Activated CD4-positive, alpha-beta T cell treated with anti-CD3 and anti-CD28 coated beads, Interleukin-2, amount 50 U/mL, for 16 hours (primary cell): ENCODE measurements around the gene TYRP1.

ENCODE experiments used
- DNase-seq: peaks from one replicate; pipeline ENCODE4 v3.0.0-alpha.2; 2020

The TYRP1 gene

GRCh38 chr9:12698266-12698665 is 5.1 kb downstream of the TYRP1 start:
- no peak for DNase-seq

GRCh38 chr9:12698986-12699385 is 5.8 kb downstream of the TYRP1 start:
- DNase-seq: no peak

- DNase-seq: no peak
Observed at GRCh38 chr9:12699529-12699928, 6.3 kb downstream of the TYRP1 start.

GRCh38 chr9:12701126-12701525 is 7.9 kb downstream of the TYRP1 start:
- DNase-seq: no peak

GRCh38 chr9:12702160-12702758 is 9.1 kb downstream of the TYRP1 start:
- DNase-seq: no peak

GRCh38 chr9:12703996-12704395 is 10.8 kb downstream of the TYRP1 start:
- DNase-seq: no peak

GRCh38 chr9:12705738-12706391 is 12.7 kb downstream of the TYRP1 start:
- no peak for DNase-seq

- no peak for DNase-seq
Observed at GRCh38 chr9:12708562-12709298, 15.5 kb downstream of the TYRP1 start.

- DNase-seq: no peak
Observed at GRCh38 chr9:12712532-12712931, 19.3 kb downstream of the TYRP1 start.

- DNase-seq: no peak
Observed at GRCh38 chr9:12715268-12715667, 22.1 kb downstream of the TYRP1 start.

- DNase-seq: no peak
Observed at GRCh38 chr9:12716823-12717600, 23.8 kb downstream of the TYRP1 start.

- DNase-seq: no peak
Observed at GRCh38 chr9:12717907-12718306, 24.7 kb downstream of the TYRP1 start.

GRCh38 chr9:12718482-12719026 is 25.4 kb downstream of the TYRP1 start:
- DNase-seq: no peak

GRCh38 chr9:12719431-12719830 is 26.2 kb downstream of the TYRP1 start:
- DNase-seq: no peak

GRCh38 chr9:12720551-12720950 is 27.4 kb downstream of the TYRP1 start:
- no peak for DNase-seq

GRCh38 chr9:12722131-12722530 is 28.9 kb downstream of the TYRP1 start:
- no peak for DNase-seq

- no peak for DNase-seq
Observed at GRCh38 chr9:12723409-12724028, 30.3 kb downstream of the TYRP1 start.

- DNase-seq: no peak
Observed at GRCh38 chr9:12726795-12727194, 33.6 kb downstream of the TYRP1 start.

GRCh38 chr9:12730198-12730597 is 37.0 kb downstream of the TYRP1 start:
- DNase-seq: no peak

- no peak for DNase-seq
Observed at GRCh38 chr9:12730927-12731326, 37.7 kb downstream of the TYRP1 start.

GRCh38 chr9:12732971-12733370 is 39.8 kb downstream of the TYRP1 start:
- no peak for DNase-seq

GRCh38 chr9:12735665-12736064 is 42.5 kb downstream of the TYRP1 start:
- DNase-seq: no peak

- DNase-seq: no peak
Observed at GRCh38 chr9:12737871-12738270, 44.7 kb downstream of the TYRP1 start.
